Activated CD8-positive, alpha-beta memory T cell treated with anti-CD3 and anti-CD28 coated beads for 1 hour (primary cell): ENCODE data around the gene GRXCR2.
"Not testable (repeated sequence)": the region's sequence is repeated elsewhere in the genome, so short reads cannot be mapped to it uniquely, and the experiment has no call there.

Experiments used
- DNase-seq, 2 donors: peaks; one replicate each; pipeline ENCODE4 v3.0.0-alpha.2; 2020; ENCODE audit warnings: low read depth in 1 of 2; ENCODE audit errors: extremely low read depth in 1 of 2

The GRXCR2 gene

GRCh38 chr5:145840458-145841132 lies 32.2 kb downstream of the GRXCR2 start:
- no peak for DNase-seq

DNA sequence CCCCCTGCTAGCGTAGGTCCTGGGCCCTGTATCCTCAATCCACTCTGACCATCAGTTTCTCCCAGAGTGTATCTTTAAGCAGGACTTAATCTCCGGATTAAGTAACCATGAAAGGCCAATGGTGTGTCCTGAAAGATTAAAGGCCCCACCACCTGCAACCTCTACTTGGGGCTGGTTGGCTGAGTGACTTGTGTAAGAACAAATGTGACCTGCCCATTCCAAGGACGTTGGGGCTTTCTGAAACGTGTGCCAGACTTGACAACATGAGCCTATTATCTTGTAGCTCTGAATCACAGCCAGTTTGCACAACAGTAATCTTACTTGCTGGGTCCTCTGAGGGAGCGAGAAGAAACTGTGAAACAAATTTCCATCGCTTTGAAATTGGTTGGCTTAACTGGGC lies 34.5 kb downstream of the GRXCR2 start:
- DNase-seq: no peak

- not testable (repeated sequence) for DNase-seq
Measured at GRCh38 chr5:145836241-145836640, 36.6 kb downstream of the GRXCR2 start.

GRCh38 chr5:145835848-145836239 lies 37.0 kb downstream of the GRXCR2 start:
- no peak for DNase-seq

DNA sequence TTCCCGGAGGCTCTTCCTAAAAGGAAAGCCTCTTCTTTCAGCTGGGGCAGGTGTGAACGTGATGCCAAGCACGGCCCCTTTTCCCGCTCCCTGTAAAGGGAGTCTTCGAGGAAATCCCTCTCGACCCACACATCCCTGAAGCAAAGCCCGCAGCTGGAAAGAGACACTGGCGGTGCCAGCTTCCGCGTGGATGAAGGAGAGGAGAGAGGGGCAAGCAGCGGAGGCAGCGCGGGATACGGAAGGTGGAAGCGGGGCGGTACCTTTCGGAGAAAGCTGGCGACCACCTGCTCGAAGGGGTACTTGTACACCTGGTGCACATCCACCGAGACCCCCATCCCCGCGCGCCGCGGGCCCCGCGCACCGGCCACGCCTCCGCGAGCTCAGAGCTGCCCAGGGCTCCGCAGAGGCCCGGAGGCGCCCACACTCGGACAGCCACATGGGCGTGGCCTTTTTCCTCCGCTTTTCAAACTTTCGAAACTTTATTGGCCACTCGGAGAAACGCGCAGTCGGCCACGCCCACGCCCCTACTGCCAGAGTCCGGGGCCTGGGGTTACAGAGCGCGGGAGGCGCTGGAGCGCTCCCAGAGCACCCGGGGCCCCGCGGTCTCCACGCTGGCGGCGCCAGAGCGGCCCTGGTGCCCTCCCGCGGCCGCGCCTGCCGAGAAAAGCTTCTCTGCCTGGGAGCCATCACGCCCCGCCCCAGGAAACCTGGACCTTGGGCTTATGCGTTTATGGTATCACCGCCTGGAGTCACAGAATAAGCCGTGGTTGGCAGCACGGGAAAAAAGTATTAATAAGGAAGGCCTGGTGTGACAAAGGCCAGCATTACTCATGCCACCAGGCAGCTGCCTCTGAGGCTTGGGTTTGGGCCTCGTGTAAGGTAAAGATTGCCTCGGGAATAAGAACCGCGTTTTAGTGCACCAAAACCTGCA lies 37.6 kb downstream of the GRXCR2 start, which contains the start of gene PRELID2:
Gene PRELID2, minus strand, starts transcription at position 426 of the 931 bp plus-strand sequence. Its CDS starts 91 bp downstream, at position 335.
- DNase-seq: peak in 1 of 2 donors; percentile 10

- no peak for DNase-seq
Measured at GRCh38 chr5:145834554-145834916, 38.3 kb downstream of the GRXCR2 start.

DNA sequence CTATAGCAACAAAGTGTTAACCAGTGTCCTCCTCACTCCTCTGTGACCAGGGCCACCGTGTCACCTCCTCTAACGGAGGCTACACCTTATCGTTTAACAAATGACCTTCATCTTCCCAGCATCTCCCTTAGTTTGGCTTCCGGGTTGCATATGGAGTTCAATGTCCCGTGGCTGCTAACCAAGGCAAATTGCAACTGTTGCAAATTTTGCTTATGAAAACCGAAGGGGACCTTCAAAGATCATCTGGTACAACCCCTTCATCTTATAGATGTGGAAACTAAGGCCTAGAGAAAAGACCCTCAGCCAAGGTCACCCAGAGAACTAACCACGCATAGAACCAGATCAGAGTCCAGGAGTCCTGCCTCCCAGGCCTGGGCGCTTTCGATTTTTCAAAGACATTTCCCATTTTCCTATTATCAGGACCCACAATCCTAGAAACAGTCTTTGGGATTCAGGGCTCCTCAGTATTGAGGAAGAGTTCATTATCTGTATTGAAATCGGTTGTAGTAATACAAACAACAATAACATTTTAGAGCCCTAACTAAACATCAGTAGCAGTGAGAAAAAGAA lies 39.1 kb downstream of the GRXCR2 start:
- DNase-seq: no peak

- DNase-seq: no peak
Measured at GRCh38 chr5:145830594-145830993, 42.2 kb downstream of the GRXCR2 start.

DNA sequence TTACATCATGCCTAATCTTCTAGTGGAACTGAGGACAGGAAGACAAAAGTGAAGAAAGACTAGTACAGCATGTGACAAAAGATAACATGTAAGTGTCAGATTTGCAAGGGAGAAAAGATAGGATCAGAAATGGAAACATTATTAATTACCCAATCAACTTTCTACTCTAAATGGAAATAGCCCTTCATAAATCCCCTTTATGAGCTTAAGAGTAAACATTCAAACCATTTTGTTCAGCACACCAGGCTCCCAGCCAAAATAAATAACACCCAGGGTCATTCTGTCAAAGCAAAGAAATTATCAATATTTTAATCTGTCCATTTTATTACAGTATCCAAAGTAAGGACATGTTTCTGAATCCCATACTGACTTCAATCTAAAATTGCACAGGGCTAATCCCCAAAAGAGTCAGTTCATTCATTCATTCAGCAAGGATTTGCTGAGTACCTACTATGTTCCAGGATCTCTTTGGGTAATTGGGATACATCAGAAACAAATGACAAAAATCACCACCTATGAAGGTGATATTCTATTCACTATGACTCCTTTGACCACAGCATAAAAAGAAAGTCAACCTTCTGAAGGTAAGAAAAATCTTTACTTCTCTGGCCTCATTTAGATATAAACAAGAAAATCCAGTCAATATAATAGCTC lies 43.0 kb downstream of the GRXCR2 start:
- no peak for DNase-seq

DNA sequence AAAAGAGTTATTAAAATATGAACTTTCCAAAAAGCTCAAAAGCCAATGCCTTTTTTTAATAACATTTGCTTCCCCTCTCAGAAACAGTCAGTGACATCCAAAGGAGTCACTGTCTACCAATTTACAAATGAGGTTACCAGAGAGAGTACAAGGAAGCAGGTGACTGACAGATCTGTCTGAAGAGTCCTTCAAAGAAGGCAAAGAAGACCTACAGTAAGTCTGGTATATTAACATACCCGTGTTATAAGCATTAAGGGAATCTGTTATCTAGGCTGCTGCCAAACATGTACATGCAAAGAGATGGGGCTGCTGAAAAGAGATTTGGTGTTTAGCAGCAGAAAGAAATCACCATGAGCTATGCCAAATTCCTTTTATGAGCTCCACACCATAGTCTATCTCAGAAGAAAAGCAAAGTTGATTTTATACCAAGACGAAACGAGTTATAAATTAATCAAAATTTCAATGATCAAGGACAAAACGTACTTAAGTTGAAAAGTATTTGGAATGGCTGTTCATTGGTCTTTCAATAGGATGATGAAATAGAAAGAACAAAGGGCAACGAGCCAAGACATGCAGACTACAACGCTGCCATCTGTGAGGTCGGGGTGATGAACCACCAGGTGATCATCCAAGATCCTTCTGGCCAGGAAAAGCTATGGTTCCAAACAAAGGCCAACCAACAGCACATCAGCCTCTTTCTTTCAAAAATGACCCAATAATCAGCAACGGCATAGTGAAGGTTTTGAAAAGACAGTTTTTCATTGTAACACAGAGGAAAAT lies 45.7 kb downstream of the GRXCR2 start:
- no peak for DNase-seq

DNA sequence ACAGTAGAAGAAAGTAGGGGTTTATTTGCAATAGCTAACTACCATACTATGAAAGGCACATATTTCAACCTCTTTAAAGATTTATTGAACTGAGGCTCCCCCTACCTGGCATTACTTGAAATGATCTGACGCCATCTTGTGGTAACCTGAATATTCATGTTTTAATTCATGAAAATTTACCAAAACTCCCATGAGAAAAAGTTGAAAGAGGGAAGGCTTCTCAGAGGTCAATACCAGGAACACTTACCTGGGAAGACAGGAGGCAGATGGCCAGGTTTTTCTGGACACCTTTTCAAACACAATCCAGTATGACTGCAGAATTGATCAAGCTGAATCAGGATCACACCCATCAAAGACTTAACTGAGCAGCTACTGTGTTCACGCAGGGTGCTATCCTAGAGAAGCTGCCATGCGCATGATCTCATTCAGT lies 47.0 kb downstream of the GRXCR2 start:
- DNase-seq: no peak

GRCh38 chr5:145824040-145824439 lies 48.8 kb downstream of the GRXCR2 start:
- DNase-seq: no peak

DNA sequence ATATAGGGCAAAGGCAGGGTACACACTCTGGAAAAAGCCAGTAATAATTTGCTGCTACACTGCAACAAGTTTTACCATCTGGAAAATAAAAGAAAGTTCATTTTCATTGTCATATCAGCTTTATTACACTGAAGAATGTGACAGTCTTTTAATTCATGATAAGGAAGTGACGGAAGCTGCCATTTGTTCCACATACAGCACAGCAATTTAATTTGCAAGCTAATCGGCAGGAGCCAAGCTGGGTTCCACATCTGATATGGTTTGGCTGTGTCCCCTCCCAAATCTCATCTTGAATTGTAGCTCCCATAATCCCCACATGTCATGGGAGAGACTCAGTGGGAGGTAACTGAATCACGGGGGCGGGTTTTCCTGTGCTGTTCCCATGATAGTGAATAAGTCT lies 54.2 kb downstream of the GRXCR2 start:
- no peak for DNase-seq

DNA sequence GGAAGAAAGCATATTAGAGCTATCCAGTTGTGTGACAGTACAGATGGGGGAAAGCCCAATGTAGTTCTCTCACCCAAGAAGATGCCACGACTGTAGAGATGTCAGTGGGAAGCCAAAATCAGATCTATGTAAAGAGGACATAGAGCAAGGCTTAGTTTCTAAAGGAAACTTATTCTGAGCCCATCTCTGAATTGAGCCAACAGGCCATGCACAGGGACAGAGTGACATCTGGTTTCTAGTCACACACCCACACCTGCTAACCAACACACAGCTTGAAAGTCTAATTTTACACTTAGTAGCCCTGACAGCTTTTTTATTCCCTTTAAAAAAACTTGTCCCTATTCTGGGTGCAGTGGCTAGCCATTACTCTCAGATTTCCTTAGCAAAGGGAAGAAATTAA lies 59.9 kb downstream of the GRXCR2 start:
- DNase-seq: no peak

- DNase-seq: no peak
Measured at GRCh38 chr5:145811834-145812625, 60.8 kb downstream of the GRXCR2 start.
